C4-2B (cell line): ENCODE measurements around the gene RNF25.

ENCODE experiments used
- H3K27ac ChIP-seq: fragments of 450-650 bp; 2 replicates; pipeline ENCODE4 v1.5.1; 2017
- ZFX ChIP-seq: fragments of 450-650 bp; IDR thresholded peaks from 2 replicates; pipeline ENCODE4 v1.6.1; 2017
- TF ChIP-seq, protein P1 (sequence below): fragments of 450-650 bp; conservative IDR thresholded peaks from 2 replicates; pipeline ENCODE4 v1.5.1; 2017; ENCODE audit warnings: mild to moderate bottlenecking

Gene RNF25

DNA sequence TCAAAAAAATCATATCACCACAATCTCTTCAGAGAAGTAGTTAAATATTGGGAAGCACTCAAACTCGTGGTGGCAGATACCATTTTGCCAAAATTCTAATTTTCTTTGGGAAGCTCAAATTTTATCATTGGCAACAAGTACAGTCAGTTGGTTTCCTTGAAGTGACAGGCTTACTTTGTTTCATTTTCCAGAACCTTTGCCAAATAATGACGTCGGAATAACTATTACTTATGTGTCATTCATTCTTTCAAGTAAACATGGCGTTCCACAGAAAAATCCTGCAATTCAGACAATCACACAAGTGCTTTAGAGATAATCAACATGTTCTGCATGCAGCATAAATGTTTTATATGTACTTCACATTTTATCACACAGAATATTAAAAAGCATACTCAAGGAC, 44.3 kb upstream of the RNF25 start:
- TF ChIP-seq, protein P1, sequence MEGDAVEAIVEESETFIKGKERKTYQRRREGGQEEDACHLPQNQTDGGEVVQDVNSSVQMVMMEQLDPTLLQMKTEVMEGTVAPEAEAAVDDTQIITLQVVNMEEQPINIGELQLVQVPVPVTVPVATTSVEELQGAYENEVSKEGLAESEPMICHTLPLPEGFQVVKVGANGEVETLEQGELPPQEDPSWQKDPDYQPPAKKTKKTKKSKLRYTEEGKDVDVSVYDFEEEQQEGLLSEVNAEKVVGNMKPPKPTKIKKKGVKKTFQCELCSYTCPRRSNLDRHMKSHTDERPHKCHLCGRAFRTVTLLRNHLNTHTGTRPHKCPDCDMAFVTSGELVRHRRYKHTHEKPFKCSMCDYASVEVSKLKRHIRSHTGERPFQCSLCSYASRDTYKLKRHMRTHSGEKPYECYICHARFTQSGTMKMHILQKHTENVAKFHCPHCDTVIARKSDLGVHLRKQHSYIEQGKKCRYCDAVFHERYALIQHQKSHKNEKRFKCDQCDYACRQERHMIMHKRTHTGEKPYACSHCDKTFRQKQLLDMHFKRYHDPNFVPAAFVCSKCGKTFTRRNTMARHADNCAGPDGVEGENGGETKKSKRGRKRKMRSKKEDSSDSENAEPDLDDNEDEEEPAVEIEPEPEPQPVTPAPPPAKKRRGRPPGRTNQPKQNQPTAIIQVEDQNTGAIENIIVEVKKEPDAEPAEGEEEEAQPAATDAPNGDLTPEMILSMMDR = no peak
- TF ChIP-seq ZFX = no peak
- H3K27ac ChIP-seq = no peak overlapping the region

DNA sequence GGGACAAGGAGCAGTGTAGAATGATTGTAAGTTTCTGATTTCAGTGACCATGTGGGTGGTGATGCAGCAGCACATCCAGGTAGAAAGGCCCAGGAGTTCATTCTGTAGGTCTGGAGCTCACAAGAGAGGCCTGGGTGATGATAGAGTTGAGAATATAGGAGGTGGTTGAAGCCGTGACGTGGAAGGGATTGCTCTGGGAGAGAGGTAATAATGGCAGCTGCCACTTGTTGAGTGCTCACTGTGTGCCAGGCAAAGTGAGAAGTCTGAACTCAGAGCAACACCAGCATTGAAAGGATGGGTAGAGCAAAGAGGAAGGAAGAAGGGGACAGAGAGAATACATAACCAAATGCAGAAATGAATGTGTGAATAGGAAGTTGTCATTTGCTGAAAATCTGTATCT, 42.1 kb upstream of the RNF25 start:
- no peak for TF ChIP-seq ZFX
- TF ChIP-seq, protein P1 = no peak
- H3K27ac ChIP-seq = no peak overlapping the region

DNA sequence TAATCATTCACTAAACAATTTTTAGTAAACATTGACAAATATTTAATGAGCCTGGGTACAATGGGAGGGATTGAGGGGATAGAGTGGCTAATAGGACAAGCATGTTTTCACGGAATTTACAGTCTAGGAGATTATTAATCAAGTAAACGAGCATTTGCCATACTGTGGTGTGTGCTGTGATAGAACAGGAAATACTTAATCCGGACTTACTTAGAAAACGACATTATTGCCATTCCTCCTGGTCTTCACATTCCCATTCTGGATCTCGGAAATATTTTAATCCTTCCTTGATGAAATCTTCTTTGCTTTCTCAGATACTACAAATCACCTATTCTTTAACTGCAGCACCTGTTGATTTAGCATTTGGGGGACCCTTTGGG, 39.7 kb upstream of the RNF25 start:
- TF ChIP-seq, protein P1 = no peak
- no peak for TF ChIP-seq ZFX
- peak overlapping the region; percentile 80 for H3K27ac ChIP-seq

DNA sequence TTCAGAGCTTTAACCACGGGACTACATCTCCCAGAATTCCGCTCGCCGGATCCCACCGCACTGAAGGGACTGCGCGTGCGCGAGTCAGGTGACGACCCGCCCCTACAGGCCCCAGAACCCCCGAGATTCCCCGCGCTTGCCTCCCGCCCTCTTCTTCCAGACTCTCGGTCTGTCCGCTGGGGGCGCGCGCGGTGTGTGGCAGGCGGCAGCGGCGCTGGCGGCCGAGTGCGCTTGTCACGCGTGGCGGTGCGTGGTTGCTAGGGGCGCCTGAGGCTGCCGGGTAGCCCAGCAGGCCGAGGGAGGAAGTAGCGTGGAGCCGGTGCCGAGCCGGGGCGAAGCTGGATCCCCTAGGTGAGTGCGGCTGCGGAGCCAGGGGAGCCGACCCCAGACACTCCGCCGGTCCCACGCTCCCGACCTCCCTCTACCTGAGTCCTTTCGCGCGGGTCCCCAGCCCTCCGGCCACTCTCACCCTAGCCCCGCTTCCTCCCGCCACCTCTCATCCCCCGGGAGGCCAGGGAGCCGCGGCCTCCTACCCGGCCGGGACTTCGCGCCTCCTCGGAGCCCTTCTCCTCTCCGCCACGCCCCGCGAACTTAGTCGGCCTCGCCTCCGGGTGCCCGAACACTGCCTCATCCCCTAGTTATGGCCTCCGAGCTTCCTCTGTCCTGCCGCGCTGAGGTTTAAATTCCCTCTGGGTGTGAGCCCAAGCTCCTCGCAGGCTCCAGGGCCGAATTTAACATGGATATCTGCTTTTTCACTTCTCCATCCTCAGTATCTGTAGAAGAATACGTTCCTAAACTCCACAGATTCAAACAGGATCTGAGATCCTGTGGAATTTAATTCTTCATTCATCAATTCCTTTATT, 39.1 kb upstream of the RNF25 start, which contains the start of gene TTLL4:
TTLL4 (plus strand) TSS at position 149 of the 863 bp plus-strand sequence. CDS start 26,842 bp downstream, outside the sequence.
- TF ChIP-seq, protein P1 = peak; percentile 92
- TF ChIP-seq ZFX = peak; percentile 74
- peak within 1 kb of the TSS; percentile 80 for H3K27ac ChIP-seq

DNA sequence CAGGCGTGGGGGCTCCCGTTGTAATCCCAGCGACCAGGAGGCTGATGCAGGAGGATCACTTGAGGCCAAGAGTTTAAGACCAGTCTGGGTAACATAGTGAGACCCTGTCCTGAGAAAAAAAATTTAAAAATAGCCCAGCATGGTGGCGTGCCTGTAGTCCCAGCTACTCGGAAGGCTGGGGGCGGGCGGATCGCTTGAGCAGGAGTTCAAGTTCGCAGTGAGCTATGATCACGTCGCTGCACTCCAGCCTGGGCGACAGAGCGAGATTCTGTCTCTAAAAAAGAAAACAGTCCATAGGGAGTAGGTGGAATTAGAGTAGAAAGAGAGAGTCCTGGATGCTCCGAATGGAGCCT, 38.5 kb upstream of the RNF25 start:
- TF ChIP-seq, protein P1 = no peak
- no peak for TF ChIP-seq ZFX
- peak overlapping the region; percentile 80; the same call in 1 of the 2 replicates for H3K27ac ChIP-seq

DNA sequence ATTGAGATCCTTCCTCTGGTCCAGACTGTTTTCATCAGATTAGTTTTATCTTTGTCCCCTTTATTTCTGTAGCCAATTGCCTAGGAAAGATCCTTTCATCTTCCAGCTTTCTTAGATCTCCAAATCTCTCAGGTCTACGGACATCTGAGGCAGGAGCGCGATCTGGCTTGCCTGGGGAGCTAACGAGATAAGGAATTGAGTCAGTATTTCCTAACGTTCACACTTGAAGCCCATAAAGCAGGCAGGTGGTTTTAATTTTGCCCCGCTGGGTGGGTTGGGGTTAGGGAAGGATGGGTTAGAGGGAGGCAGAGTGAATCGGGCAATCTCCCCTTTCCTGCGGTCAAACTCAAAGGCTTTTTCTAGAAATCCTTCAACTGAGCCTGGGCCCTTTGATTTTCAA, 38.1 kb upstream of the RNF25 start:
- TF ChIP-seq ZFX = no peak
- TF ChIP-seq, protein P1 = no peak
- no peak overlapping the region for H3K27ac ChIP-seq

DNA sequence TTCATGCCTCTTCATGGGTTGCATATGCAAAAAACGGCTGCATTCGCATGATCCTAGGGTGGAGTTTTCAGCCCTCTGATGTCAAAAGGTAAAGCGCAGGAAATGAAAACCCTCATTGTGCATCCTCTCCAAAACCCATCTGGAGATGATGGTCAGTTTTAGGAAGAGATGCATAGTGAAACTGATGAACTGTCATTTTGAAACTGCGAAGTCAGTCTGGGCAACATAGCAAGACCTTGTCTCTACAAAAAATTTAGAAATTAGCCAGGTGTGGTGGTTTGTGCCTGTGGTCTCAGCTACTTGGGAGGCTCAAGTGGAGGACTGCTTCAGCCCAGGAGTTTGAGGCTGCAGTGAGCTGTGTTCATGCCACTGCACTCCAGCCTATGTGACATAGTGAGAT, 36.3 kb upstream of the RNF25 start:
- H3K27ac ChIP-seq = no peak overlapping the region
- TF ChIP-seq, protein P1 = no peak
- TF ChIP-seq ZFX = no peak
